Prostate gland (tissue), 2 donors: ENCODE measurements around the gene GNAQ. TPM values are rescaled to one million over a fixed set of nuclear protein-coding genes. Genes with fewer than 3 reads are reported as not detected.

ENCODE experiments used
- DNase-seq: peaks from one replicate; pipeline ENCODE4 v3.0.0-alpha.2; 2019; ENCODE audit warnings: low spot score
- H3K27ac ChIP-seq, 2 donors: fragments of 200-600 bp; sonication (generic); 2 replicates each; pipeline ENCODE4 v1.5.1; 2017 to 2019
- H3K27me3 ChIP-seq: fragments of 200-600 bp; sonication (generic); replicated peaks from 2 replicates; pipeline ENCODE4 v1.5.1; 2019; ENCODE audit not compliant: insufficient read depth
- H3K36me3 ChIP-seq, 2 donors: fragments of 200-600 bp; sonication (generic); 1 replicate in 1 of 2; 2 replicates in 1 of 2; pipeline versions ENCODE4 v1.5.1 to v1.8.1; 2017 to 2019
- H3K4me1 ChIP-seq: fragments of 200-600 bp; sonication (generic); replicated peaks from 2 replicates; pipeline ENCODE4 v1.5.1; 2019
- H3K4me3 ChIP-seq, 2 donors: fragments of 200-600 bp; sonication (generic); 2 replicates each; pipeline ENCODE4 v1.5.1; 2017 to 2019
- H3K9me3 ChIP-seq: fragments of 200-600 bp; sonication (generic); 2 replicates; pipeline ENCODE4 v1.5.1; 2017
- CTCF ChIP-seq, 4 experiments: fragments of 200-600 bp in 2 of 4; fragments of 450-650 bp in 2 of 4; sonication (generic) in 2 of 4; IDR thresholded peaks; 1 replicate in 3 of 4; 2 replicates in 1 of 4; pipeline ENCODE4 v1.5.1; 2016 to 2019; ENCODE audit warnings: antibody characterized with exemption in 4 of 4, mild to moderate bottlenecking in 2 of 4, moderate library complexity in 2 of 4
- POLR2A ChIP-seq: fragments of 450-650 bp; IDR thresholded peaks from one replicate; pipeline ENCODE4 v1.6.1; 2016; ENCODE audit warnings: antibody characterized with exemption, mild to moderate bottlenecking
- POLR2AphosphoS5 ChIP-seq: sonication (generic); formaldehyde crosslinking; IDR thresholded peaks from one replicate; pipeline ENCODE4 v1.6.1; 2017; ENCODE audit warnings: antibody characterized with exemption
- WGBS: methylation state at CpG from one replicate; pipeline ENCODE4 v1.1.5; 2018; 5-methylcytosine and 5-hydroxymethylcytosine counted together
- intact Hi-C: fragments of 100-400 bp; cut with DNase I; formaldehyde crosslinking; loops from one replicate; pipeline ENCODE4 v1.14.2; 2022
- total RNA-seq, 2 donors: library from RNA; depleted of rRNA; stranded (reverse); fragments of >200 nt; gene quantifications; one replicate each; pipeline ENCODE4 v1.1.0, GENCODE V29; 2016

The GNAQ gene
- total RNA-seq, 2 donors from 2014 or later, result 35.0 to 43.7 TPM

GRCh38 chr9:77771171-77771570 lies 260.4 kb downstream of the GNAQ start:
- WGBS, result 94% methylated on average over 3 of the region's 3 CpGs
- DNase-seq, result no peak
- H3K9me3 ChIP-seq, result no peaks in the 10 kb centered on the region
- H3K27ac ChIP-seq, result no peak overlapping the region
- no peak for TF ChIP-seq POLR2A
- no peak for TF ChIP-seq CTCF (IDR thresholded peaks at IDR 0.05)
- no peak overlapping the region for H3K4me3 ChIP-seq
- intact Hi-C loops, result no loop called here
- H3K27me3 ChIP-seq, result no peaks in the 10 kb centered on the region
- H3K4me1 ChIP-seq, result no peaks in the 10 kb centered on the region
- no peaks in the 10 kb centered on the region for H3K36me3 ChIP-seq

- Histone ChIP-seq H3K4me3 (no peak overlapping the region), H3K27ac (no peak overlapping the region), H3K27me3 (no peaks in the 10 kb centered on the region), H3K9me3 (no peaks in the 10 kb centered on the region), H3K36me3 (no peaks in the 10 kb centered on the region), H3K4me1 (no peaks in the 10 kb centered on the region)
- TF ChIP-seq POLR2AphosphoS5 (no peak), CTCF (IDR thresholded peaks at IDR 0.05) (no peak), POLR2A (no peak)
- intact Hi-C loops, result no loop called here
- 85% methylated on average over 6 of the region's 6 CpGs for WGBS
- no peak for DNase-seq
Measured at GRCh38 chr9:77770340-77770739, 261.3 kb downstream of the GNAQ start.

- no peaks in the 10 kb centered on the region for H3K9me3 ChIP-seq
- H3K27ac ChIP-seq, result no peak overlapping the region
- H3K36me3 ChIP-seq, result no peaks in the 10 kb centered on the region
- no peaks in the 10 kb centered on the region for H3K4me1 ChIP-seq
- intact Hi-C loops, result loop anchor here (5.0 kb wide), 1 partner anchor 263 kb away; the partner anchor contains the start of gene GNAQ
- 85% methylated on average over 5 of the region's 5 CpGs for WGBS
- DNase-seq, result no peak
- TF ChIP-seq CTCF (IDR thresholded peaks at IDR 0.05), result no peak
- no peak for TF ChIP-seq POLR2A
- TF ChIP-seq POLR2AphosphoS5, result no peak
- H3K27me3 ChIP-seq, result no peaks in the 10 kb centered on the region
- H3K4me3 ChIP-seq, result no peak overlapping the region
Measured at GRCh38 chr9:77769246-77769645, 262.4 kb downstream of the GNAQ start.

- TF ChIP-seq POLR2A (no peak), POLR2AphosphoS5 (no peak), CTCF (IDR thresholded peaks at IDR 0.05) (no peak)
- Histone ChIP-seq H3K27me3 (no peaks in the 10 kb centered on the region), H3K36me3 (no peaks in the 10 kb centered on the region), H3K4me3 (no peak overlapping the region), H3K4me1 (no peaks in the 10 kb centered on the region), H3K27ac (no peak overlapping the region), H3K9me3 (no peaks in the 10 kb centered on the region)
- intact Hi-C loops, result loop anchor here (5.0 kb wide), 1 partner anchor 266 kb away; the partner anchor contains the start of gene GNAQ
- 31% methylated on average over 3 of the region's 3 CpGs for WGBS
- DNase-seq, result no peak
Measured at GRCh38 chr9:77766587-77766986, 265.0 kb downstream of the GNAQ start.

- no peaks in the 10 kb centered on the region for H3K4me1 ChIP-seq
- H3K9me3 ChIP-seq, result no peaks in the 10 kb centered on the region
- H3K27ac ChIP-seq, result no peak overlapping the region
- no peak overlapping the region for H3K4me3 ChIP-seq
- TF ChIP-seq POLR2AphosphoS5, result no peak
- no peak for TF ChIP-seq POLR2A
- TF ChIP-seq CTCF (IDR thresholded peaks at IDR 0.05), result no peak
- intact Hi-C loops, result loop anchor here (5.0 kb wide), 1 partner anchor 266 kb away; the partner anchor contains the start of gene GNAQ
- DNase-seq, result no peak
- no peaks in the 10 kb centered on the region for H3K36me3 ChIP-seq
- 91% methylated on average over 2 of the region's 2 CpGs for WGBS
- H3K27me3 ChIP-seq, result no peaks in the 10 kb centered on the region
Measured at GRCh38 chr9:77765781-77766259, 265.8 kb downstream of the GNAQ start.
